K562 (cell line): Measurements from ENCODE around the gene HAUS3. TPM values are rescaled to one million over a fixed set of nuclear protein-coding genes. Genes with fewer than 3 reads are reported as not detected.

Experiments
- ATAC-seq: fragments of 200-7000 bp; cut with Tn5 transposase; 3 replicates; pipeline ENCODE4 v1.9.1; 2020; ENCODE audit warnings: moderate library complexity
- BruUV-seq: library from RNA; stranded (reverse); fragments of 400-500 nt; replicated peaks from 2 replicates; lab custom pipeline; 2021; lab: Mats Ljungman, UMichigan
- CTCF ChIA-PET: fragments of 300-600 bp; formaldehyde crosslinking; extraction: SDS; loops from one replicate; lab custom pipeline; 2021; ENCODE audit warnings: low intra/inter-chr PET ratio; lab: Yijun Ruan, JAX
- POLR2A ChIA-PET: fragments of 300-600, 350-650 bp; sonication (Branson Sonifier 250); formaldehyde crosslinking; extraction: SDS; loops from one replicate; lab custom pipeline; 2021; ENCODE audit warnings: antibody characterized with exemption, inconsistent platforms; lab: Yijun Ruan, JAX
- DNase-seq, 4 experiments: peaks; one replicate each; pipeline versions ENCODE4 v3.0.0 to v3.0.0-alpha.2; 2011 to 2018; ENCODE audit warnings: low spot score in 3 of 4, mixed read lengths in 3 of 4; ENCODE audit errors: extremely low read depth in 1 of 4
- FAIRE-seq: peaks from 2 replicates; lab custom pipeline; 2011; peaks lifted over from hg19 to GRCh38; lab: Jason Lieb, UNC
- H2AFZ ChIP-seq: 2 replicates; pipeline ENCODE4 v1.6.0; 2011; ENCODE audit warnings: low read depth, low read length, control low read depth, inconsistent platforms
- H3K27ac ChIP-seq: fragments of 200-600 bp; 3 replicates; pipeline ENCODE4 v1.8.0; 2011; ENCODE audit warnings: low read depth, mild to moderate bottlenecking, control low read depth, inconsistent platforms, low read length, moderate library complexity, mixed read lengths; ENCODE audit errors: extremely low read depth
- H3K27me3 ChIP-seq, 2 experiments: fragments of 300-600 bp in 1 of 2; 2 replicates in 1 of 2; 3 replicates in 1 of 2; pipeline versions ENCODE4 v1.6.0 to v1.8.0; 2011; ENCODE audit warnings: inconsistent platforms in 2 of 2, low read length in 2 of 2, mild to moderate bottlenecking in 1 of 2, mixed read lengths in 1 of 2, moderate library complexity in 1 of 2; ENCODE audit not compliant: control insufficient read depth in 2 of 2, insufficient read depth in 2 of 2
- H3K36me3 ChIP-seq: fragments of 300-600 bp; 3 replicates; pipeline ENCODE4 v1.8.0; 2011; ENCODE audit warnings: mild to moderate bottlenecking, low read length, inconsistent platforms; ENCODE audit not compliant: control insufficient read depth, insufficient read depth
- H3K4me1 ChIP-seq, 2 experiments: fragments of 200-600 bp in 1 of 2; replicated peaks in 1 of 2; 2 replicates in 1 of 2; 3 replicates in 1 of 2; pipeline versions ENCODE4 v1.5.1 to v1.8.0; 2011; ENCODE audit warnings: inconsistent platforms in 2 of 2, low read length in 2 of 2, mild to moderate bottlenecking in 1 of 2, mixed read lengths in 1 of 2, moderate library complexity in 1 of 2; ENCODE audit not compliant: control insufficient read depth in 2 of 2, insufficient read depth in 2 of 2
- H3K4me2 ChIP-seq: 2 replicates; pipeline ENCODE4 v1.6.1; 2011; ENCODE audit warnings: low read length, control low read depth, inconsistent platforms, mixed read lengths; ENCODE audit not compliant: insufficient read depth
- H3K4me3 ChIP-seq: fragments of 200-600 bp; sonication (generic), shearing (Covaris generic); 2 replicates; pipeline ENCODE4 v1.5.1; 2016; ENCODE audit warnings: control low read depth, inconsistent platforms
- H3K79me2 ChIP-seq: fragments of 200-600 bp; 3 replicates; pipeline ENCODE4 v1.8.0; 2011; ENCODE audit warnings: low read length, inconsistent platforms; ENCODE audit not compliant: control insufficient read depth, insufficient read depth
- H3K9ac ChIP-seq, 2 experiments: 2 replicates each; pipeline versions ENCODE4 v1.6.0 to v1.6.1; 2011; ENCODE audit warnings: low read depth in 2 of 2, low read length in 2 of 2, control low read depth in 1 of 2, inconsistent platforms in 1 of 2, mild to moderate bottlenecking in 1 of 2, mixed read lengths in 1 of 2; ENCODE audit not compliant: insufficient read depth in 1 of 2
- H3K9me1 ChIP-seq: one replicate; pipeline ENCODE4 v1.6.0; 2011; ENCODE audit warnings: inconsistent platforms, mild to moderate bottlenecking, low read length, moderate library complexity; ENCODE audit not compliant: control insufficient read depth, insufficient read depth
- H3K9me3 ChIP-seq: replicated peaks from 2 replicates; pipeline ENCODE4 v1.5.1; 2011; ENCODE audit warnings: low read depth, low read length, inconsistent platforms; ENCODE audit not compliant: control insufficient read depth, insufficient read depth
- H4K20me1 ChIP-seq: replicated peaks from 2 replicates; pipeline ENCODE4 v1.6.1; 2011; ENCODE audit warnings: low read length, inconsistent platforms, mixed read lengths; ENCODE audit not compliant: control insufficient read depth, insufficient read depth
- CBFA2T2 ChIP-seq: fragments of 450-650 bp; conservative IDR thresholded peaks from 2 replicates; pipeline ENCODE4 v1.6.1; 2017; ENCODE audit warnings: mild to moderate bottlenecking
- FOXJ2 ChIP-seq: fragments of 200-800 bp; sonication (Bioruptor generic); IDR thresholded peaks from 2 replicates; pipeline ENCODE4 v1.6.1; 2016; ENCODE audit warnings: missing genetic modification characterization, missing compliant biosample characterization
- GTF2A2 ChIP-seq: IDR thresholded peaks from 2 replicates; pipeline ENCODE4 v1.6.1; 2016; ENCODE audit warnings: mild to moderate bottlenecking, missing genetic modification characterization, missing compliant biosample characterization
- HDGF ChIP-seq: fragments of 450-650 bp; IDR thresholded peaks from 2 replicates; pipeline ENCODE4 v1.6.1; 2016
- NELFE ChIP-seq: IDR thresholded peaks from 2 replicates; pipeline ENCODE4 v1.6.1; 2011; ENCODE audit warnings: mild to moderate bottlenecking; ENCODE audit not compliant: insufficient read depth, insufficient read length
- NUFIP1 ChIP-seq: fragments of 450-650 bp; IDR thresholded peaks from 2 replicates; pipeline ENCODE4 v1.6.1; 2018; ENCODE audit not compliant: partially characterized antibody
- PRDM10 ChIP-seq: fragments of 450-650 bp; IDR thresholded peaks from 2 replicates; pipeline ENCODE4 v1.6.1; 2018; ENCODE audit not compliant: partially characterized antibody
- ZNF12 ChIP-seq: sonication (generic); formaldehyde crosslinking; IDR thresholded peaks from 2 replicates; pipeline ENCODE4 v1.4.0; 2020; ENCODE audit warnings: mild to moderate bottlenecking, missing genetic modification reagents
- ZNF134 ChIP-seq: fragments of 250-450 bp; sonication (Bioruptor Pico); conservative IDR thresholded peaks from 2 replicates; pipeline ENCODE4 v1.4.0; 2020
- ZNF318 ChIP-seq, 2 experiments: fragments of 450-650 bp; IDR thresholded peaks; 2 replicates each; pipeline ENCODE4 v1.6.1; 2016; ENCODE audit warnings: mild to moderate bottlenecking in 2 of 2, borderline replicate concordance in 1 of 2, low read depth in 1 of 2, moderate library complexity in 1 of 2
- ZNF655 ChIP-seq: fragments of 250-450 bp; sonication (Bioruptor Pico); IDR thresholded peaks from 2 replicates; pipeline ENCODE4 v1.5.0; 2021
- WGBS: fragments of 100-300 bp; shearing (Covaris generic); methylation state at CpG from one replicate; pipeline ENCODE4 v1.1.6; 2016; ENCODE audit warnings: low coverage, mixed read lengths; ENCODE audit not compliant: insufficient coverage; ENCODE audit errors: missing lambda C conversion rate; 5-methylcytosine and 5-hydroxymethylcytosine counted together
- in situ Hi-C: fragments of 300-500 bp; cut with MboI; formaldehyde crosslinking; loops from 4 replicates; pipeline ENCODE4 v1.15.0; 2018; ENCODE audit warnings: inconsistent platforms, mixed read lengths
- intact Hi-C: fragments of 100-400 bp; cut with micrococcal nuclease; formaldehyde crosslinking; loops from 2 replicates; pipeline ENCODE4 v1.14.2; 2022
- polyA plus RNA-seq, 8 experiments: library from polyadenylated mRNA; depleted of rRNA in 4 of 8; stranded (reverse) in 5 of 8; unstranded in 3 of 8; fragments of >200 nt; fragmentation: Nextera tagmentation in 2 of 8; fragmentation: Illumina TruSeq in 1 of 8; extraction: Ambion mirVana in 2 of 8; extraction: Trizol in 1 of 8; gene quantifications; 2 replicates each; pipeline versions ENCODE4 v1.2.1 to v1.2.3, GENCODE V29; 2011 to 2014; ENCODE audit warnings: inconsistent platforms in 1 of 8, missing spikeins in 1 of 8
- total RNA-seq, 7 experiments: library from RNA; depleted of rRNA in 6 of 7; stranded (reverse); fragments of >200 nt in 6 of 7; fragmentation: Illumina TruSeq in 2 of 7; extraction: Trizol in 2 of 7; gene quantifications; 2 replicates each; pipeline versions ENCODE4 v1.2.1 to v1.2.3, GENCODE V29; 2011 to 2021; ENCODE audit warnings: low replicate concordance in 1 of 7

HAUS3 gene
- total and polyA plus RNA-seq, 9 of the 15 experiments (the other 6 are each of a cell fraction or from before 2014, with no cell fraction given): 8.9 to 25.7 (median 21.5) TPM

- CTCF ChIA-PET: no interaction called here
- TF ChIP-seq ZNF318 (IDR thresholded peaks at IDR 0.05; ENCODE audit: borderline replicate concordance in 1 of 2, low read depth in 1 of 2) (no peak), FOXJ2 (tag) (no peak), CBFA2T2 (no peak), PRDM10 (no peak), ZNF134 (CRISPR knock-in tag) (no peak), NELFE (no peak), ZNF12 (CRISPR knock-in tag) (no peak), NUFIP1 (no peak), GTF2A2 (tag) (no peak), ZNF655 (CRISPR knock-in tag) (no peak), HDGF (no peak)
Measured at GRCh38 chr4:2277956-2278355, 36.0 kb upstream of the HAUS3 start.

More at GRCh38 chr4:2277956-2278355, 36.0 kb upstream of the HAUS3 start:
- in situ Hi-C loops: no loop called here
- no peaks in the 10 kb centered on the region for H4K20me1 ChIP-seq
- H3K9me1 ChIP-seq: no peaks in the 10 kb centered on the region
- no peaks in the 10 kb centered on the region for H3K79me2 ChIP-seq
- FAIRE-seq: no peak
- H3K4me2 ChIP-seq: no peak overlapping the region
- no peak overlapping the region for H3K9ac ChIP-seq
- H3K9me3 ChIP-seq: no peaks in the 10 kb centered on the region
- no peak for ATAC-seq
- no peak overlapping the region for H3K4me3 ChIP-seq
- WGBS: 87% methylated on average over 8 of the region's 9 CpGs
- no peak for DNase-seq
- peaks cover 5 to 28% of the 10 kb centered on the region in 2 experiments; a peak in 4 of 5 replicates for H3K4me1 ChIP-seq
- H2AFZ ChIP-seq: no peak overlapping the region
- H3K36me3 ChIP-seq: peaks cover 3% of the 10 kb centered on the region; the same call in 1 of the 3 replicates
- intact Hi-C loops: no loop called here
- POLR2A ChIA-PET: no interaction called here
- H3K27ac ChIP-seq: no peak overlapping the region
- no TSS peak for BruUV-seq
- H3K27me3 ChIP-seq: no peaks in the 10 kb centered on the region
